Measurements from ENCODE around the gene TRIM6.
"Not testable (repeated sequence)": the region's sequence is repeated elsewhere in the genome, so short reads cannot be mapped to it uniquely, and the experiment has no call there.

Gene TRIM6

GRCh38 chr11:5596607-5597201 lies at the start of gene TRIM6:
TRIM6 (plus strand) TSS chr11:5596637; CDS start chr11:5596898, 261 bp downstream.
- no peak for DNase-seq

GRCh38 chr11:5547982-5548381 lies 48.5 kb upstream of the TRIM6 start:
- DNase-seq: no peak

- DNase-seq: no peak
Observed at GRCh38 chr11:5548440-5548839, 48.0 kb upstream of the TRIM6 start, which contains the start of gene OR52H1. OR52H1 (minus strand) TSS chr11:5548540; CDS start chr11:5545505, 3,035 bp downstream.

DNA sequence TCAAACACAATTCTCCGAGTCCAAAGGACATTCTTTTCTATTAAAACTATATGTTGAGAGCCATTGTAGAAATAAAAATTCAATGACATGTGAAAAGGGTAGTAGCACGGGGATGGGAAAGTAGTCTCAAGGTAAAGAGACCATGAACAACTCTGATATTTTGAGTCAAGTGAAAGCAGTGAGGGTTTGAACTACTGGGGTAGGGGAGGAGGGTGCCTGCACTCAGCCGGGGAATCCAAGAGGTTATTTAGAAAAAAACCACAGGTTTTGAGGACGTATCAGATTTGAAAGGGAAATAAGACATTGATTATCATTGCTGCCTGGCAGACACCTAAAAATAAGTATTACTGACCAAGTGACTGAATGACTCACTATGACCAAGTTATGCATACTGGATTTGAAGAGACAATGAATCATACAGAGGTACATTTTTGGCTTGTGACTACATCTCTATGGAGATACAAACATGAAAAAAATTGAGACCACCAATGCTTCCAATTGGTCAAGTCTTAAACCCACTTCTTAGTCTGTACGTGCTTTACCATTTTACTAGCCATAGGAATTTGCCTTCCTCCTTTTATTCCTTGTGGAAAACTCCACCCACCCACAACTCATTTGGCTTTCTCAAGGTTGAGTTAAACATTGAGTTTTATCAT lies 45.9 kb upstream of the TRIM6 start:
- DNase-seq: no peak

DNA sequence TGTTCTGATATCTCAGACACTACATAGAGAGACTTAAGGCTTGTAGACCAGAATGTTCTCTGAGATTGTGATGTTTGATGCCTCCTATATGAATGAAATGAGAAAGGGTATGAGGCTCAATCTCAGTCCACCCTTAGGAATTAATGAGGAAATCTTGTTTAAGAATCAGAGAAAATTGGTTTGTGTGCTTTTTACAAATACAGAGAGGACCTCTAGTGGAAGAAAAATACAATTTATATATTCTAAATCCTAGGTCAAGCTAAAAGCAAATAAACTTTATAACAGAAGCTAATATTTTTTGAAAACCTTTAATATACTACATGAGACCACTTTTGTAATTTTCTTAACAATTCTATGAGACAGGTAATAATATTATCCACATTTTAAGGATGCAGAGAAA lies 43.1 kb upstream of the TRIM6 start:
- DNase-seq: no peak

DNA sequence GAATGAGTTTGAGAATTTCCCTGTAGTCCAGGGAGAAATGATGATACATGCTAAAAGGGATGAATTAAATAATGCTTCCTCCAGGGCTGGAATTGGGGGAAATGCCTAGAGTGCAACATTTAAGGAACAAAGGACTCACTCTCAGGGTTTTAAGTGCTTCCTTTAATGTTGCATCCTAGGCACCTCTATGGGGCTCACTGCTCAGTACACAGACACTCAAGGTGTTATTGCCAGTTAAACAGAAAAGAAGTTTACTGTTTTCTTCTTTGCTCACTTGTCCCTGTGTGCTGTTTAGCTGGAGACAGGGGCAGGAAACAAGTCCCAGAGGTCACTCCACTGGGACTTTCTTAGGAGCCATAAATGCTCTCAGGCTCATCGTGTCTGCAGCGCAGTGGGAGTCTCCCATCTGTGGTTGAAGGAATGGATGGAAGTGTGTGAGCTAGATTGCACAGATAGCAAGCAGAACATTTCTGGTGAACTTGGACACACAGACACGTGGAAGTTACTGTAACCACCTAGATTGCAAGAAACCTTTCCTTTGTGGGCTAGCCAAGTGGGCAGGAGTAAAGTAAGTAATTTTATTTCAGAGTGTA lies 39.7 kb upstream of the TRIM6 start:
- no peak for DNase-seq

DNA sequence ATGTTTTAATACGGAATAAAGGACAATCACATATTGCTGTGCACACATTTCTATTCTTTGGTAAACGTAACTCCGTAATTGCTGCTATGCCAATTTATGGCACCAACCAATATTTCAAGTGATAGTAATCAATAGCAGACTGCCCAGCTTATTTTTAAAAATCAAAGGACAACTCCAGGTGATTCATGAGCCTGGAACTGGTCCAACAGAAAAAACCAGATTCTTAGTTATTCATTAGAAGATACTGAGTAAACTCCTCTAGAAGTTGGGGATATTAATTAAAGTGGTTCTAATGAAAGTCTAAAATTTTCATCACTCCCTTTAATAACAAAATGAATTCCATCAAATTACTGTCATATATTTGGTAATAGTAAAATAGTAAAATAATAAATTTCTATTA lies 38.7 kb upstream of the TRIM6 start:
- no peak for DNase-seq

DNA sequence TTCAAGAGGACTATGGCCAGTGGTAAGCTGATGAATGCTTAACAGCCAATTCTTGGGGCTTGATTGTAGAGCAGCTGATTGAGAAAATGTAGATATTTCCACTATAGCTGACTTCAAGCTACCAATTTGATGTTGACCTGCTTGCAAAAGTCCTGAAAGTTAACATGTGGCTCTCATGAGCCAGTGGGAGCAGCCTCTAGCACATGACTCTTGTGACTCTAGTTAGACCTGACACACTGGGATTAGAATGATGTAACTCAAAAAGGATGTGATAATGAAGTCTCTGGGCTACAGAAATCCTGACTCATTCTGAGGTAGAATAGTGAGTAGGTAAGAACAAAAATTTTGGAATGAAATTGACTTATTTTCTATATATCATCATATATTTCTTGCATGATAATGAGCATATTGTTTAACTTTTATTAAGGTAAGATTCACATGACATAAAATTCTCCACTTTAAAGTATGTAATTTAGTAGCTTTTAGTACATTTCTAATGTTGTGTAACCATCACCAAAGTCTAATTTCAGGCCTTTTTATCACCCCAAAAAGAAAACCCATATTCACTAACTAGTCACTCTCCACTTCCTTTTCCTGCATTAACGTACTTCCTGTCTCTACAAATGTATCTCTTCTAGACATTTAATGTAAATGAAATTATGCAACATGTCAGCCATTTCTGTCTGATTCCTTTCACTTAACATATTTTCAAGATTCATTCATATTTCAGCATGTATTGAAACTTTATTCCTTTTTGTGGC lies 32.0 kb upstream of the TRIM6 start:
- DNase-seq: no peak

GRCh38 chr11:5574654-5575053 lies 21.8 kb upstream of the TRIM6 start:
- DNase-seq: no peak

DNA sequence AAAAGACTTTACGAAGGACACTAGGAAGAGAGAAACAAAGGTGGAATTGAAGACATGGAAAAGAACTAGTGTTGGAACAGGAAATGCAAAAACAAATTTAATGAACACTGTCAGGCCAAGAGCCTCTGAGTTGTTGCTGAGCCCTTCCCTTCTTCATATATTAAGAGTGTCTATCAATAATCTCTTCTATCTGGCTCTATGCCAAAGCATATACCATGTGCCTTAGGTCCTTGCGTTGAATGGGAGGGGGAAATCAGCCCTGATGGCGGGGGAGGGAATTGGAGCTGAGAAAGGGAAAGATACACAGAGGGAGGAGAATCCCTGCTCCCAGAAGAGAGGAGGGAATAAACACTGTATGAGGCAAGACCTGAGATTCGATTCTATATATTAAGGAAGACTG lies 21.3 kb upstream of the TRIM6 start:
- no peak for DNase-seq

DNA sequence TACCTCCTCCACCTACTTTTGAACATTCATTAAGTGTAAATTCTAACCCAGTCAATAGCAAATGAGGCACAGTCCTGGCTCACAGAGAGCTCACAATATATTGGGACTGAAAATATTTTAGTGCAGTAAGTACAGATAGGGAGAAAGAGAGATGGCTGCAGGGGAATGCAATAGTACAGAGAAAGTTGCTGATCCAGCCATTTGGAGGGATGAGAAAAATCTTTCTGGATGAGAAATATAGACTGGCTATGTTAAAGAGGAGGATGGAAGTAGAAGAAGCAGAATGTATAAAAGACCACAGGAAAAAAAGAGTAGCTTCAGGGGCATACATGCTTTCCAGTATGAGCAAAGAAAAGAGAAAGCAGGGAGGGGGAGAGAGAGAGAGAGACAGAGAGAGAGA lies 19.3 kb upstream of the TRIM6 start:
- no peak for DNase-seq

- no peak for DNase-seq
Observed at GRCh38 chr11:5580577-5580976, 15.9 kb upstream of the TRIM6 start, which contains the start of gene OR52B6. OR52B6 (plus strand) TSS chr11:5580877; CDS start chr11:5580877, 0 bp downstream.

DNA sequence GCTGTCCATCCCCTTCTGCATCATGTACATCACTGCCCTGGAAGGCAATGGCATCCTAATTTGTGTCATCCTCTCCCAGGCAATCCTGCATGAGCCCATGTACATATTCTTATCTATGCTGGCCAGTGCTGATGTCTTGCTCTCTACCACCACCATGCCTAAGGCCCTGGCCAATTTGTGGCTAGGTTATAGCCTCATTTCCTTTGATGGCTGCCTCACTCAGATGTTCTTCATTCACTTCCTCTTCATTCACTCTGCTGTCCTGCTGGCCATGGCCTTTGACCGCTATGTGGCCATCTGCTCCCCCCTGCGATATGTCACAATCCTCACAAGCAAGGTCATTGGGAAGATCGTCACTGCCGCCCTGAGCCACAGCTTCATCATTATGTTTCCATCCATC lies 15.4 kb upstream of the TRIM6 start:
- no peak for DNase-seq

DNA sequence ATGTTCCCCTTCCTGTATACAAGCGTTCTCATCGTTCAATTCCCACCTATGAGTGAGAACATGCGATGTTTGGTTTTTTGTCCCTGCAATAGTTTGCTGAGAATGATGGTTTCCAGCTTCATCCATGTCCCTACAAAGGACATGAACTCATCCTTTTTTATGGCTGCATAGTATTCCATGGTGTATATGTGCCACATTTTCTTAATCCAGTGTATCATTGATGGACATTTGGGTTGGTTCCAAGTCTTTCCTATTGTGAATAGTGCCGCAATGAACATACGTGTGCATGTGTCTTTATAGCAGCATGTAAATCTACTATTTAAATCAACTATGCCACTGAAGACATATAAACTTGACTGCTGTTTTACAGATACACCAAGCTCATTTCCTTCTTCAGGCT lies 12.0 kb upstream of the TRIM6 start:
- DNase-seq: not testable (repeated sequence)

DNA sequence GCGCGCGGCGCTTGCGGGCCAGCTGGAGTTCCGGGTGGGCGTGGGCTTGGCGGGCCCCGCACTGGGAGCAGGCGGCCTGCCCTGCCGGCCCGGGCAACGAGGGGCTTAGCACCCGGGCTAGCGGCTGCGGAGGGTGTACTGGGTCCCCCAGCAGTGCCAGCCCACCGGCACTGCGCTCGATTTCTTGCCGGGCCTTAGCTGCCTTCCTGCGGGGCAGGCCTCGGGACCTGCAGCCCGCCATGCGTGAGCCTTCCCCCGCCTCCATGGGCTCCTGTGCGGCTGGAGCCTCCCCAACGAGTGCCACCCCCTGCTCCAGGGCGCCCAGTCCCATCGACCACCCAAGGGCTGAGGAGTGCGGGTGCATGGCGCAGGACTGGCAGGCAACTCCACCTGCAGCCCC lies 6.5 kb upstream of the TRIM6 start:
- not testable (repeated sequence) for DNase-seq

DNA sequence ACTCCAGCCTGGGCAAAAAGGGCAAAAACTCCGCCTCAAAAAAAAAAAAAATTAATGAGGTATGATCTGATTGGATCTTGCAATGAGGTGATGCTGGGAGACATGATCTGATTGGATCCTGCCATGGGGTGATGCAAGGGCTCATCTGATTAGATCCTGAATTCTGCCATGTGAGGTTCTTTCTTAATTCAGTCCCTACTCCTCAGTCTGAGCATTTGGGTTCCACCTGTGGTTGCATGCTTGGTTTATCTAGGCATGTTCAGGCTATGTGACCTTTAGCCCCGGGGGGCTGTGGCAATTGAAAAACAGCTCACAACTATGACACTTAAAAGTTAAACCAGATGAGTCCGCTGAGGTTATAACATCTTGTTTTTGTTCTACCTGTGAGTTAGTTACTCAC lies 4.8 kb upstream of the TRIM6 start:
- no peak for DNase-seq

DNA sequence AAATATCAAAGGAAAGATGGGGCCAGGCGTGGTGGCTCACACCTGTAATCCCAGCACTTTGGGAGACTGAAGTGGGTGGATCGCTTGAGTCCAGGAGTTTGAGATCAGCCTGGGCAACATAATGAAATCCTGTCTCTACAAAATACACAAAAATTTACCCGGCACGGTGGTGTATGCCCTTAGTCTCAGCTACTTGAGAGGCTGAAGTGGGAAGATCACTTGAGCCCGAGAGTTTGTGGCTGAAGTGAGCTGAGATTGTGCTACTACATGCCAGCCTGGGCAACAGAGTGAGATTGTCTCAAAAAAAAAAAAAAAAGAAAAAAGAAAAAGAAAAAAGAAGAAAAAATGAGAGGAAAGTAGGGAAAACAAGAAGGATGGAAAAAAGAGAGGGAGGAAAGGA lies 3.8 kb upstream of the TRIM6 start:
- no peak for DNase-seq

DNA sequence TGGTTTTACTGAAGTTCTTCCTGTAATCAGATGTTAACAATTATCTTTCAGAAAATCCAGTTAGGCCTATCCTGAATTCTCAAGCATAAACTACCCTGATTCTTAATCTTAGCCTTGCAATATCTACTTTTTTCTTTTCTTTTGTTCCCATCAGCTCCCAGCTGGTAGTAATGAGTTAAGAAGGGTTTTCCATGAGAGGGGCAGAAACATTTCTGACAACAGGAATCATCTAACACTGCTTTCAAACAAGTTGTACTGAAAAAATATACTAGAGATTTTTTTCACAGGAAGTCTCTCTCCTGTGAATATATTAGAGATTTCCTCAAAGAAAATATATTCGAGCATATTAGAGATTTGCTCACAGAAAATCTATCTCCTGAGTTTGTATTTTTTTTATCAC lies 3.3 kb upstream of the TRIM6 start:
- DNase-seq: no peak

- no peak for DNase-seq
Observed at GRCh38 chr11:5597953-5598352, 1.5 kb downstream of the TRIM6 start.

GRCh38 chr11:5600374-5600851 lies 4.0 kb downstream of the TRIM6 start:
- no peak for DNase-seq

DNA sequence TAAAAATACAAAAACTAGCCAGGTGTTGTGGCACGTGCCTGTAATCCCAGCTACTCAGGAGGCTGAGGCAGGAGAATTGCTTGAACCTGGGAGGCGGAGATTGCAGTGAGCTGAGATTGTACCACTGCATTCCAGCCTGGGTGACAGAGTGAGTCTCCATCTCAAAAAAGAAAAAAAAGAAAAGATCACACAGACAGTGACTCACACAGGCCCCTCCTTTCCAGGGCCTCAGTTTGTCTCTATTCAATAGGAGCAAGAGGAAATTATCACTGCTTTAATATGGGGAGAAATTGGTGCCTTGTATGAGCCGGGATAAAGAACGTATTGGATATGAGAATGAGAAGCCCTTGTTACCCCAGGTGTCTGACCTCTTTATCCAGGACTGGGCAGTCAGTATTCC lies 6.4 kb downstream of the TRIM6 start:
- not testable (repeated sequence) for DNase-seq

- no peak for DNase-seq
Observed at GRCh38 chr11:5603326-5603725, 6.9 kb downstream of the TRIM6 start.

- DNase-seq: no peak
Observed at GRCh38 chr11:5604896-5605295, 8.5 kb downstream of the TRIM6 start.

- DNase-seq: no peak
Observed at GRCh38 chr11:5605849-5606248, 9.4 kb downstream of the TRIM6 start.

Measured in T1000 (cell line).